Measurements from ENCODE around the gene OPN5.

Gene OPN5

DNA sequence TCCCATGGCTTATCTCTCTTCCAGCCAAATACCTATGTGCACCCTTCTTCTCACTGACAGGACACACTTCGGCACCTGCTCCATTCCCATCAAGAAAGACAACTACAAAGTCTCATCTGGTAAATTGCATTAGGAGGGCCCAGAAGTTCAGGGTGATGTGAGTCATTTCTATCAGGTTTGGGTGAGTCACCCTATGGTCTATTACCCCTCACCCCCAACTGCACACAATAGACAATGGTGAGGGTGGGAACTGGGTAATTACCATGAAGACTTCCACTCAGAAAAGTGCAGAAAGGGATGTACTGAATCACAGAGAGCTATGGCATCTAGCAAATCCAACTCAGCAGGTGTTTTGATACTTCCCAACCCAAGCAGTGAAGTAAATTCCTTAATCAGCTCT is 54.8 kb downstream of the OPN5 start:
- H3K27ac ChIP-seq = no peak overlapping the region
- no peak for TF ChIP-seq CTCF (conservative IDR thresholded peaks at IDR 0.05)

DNA sequence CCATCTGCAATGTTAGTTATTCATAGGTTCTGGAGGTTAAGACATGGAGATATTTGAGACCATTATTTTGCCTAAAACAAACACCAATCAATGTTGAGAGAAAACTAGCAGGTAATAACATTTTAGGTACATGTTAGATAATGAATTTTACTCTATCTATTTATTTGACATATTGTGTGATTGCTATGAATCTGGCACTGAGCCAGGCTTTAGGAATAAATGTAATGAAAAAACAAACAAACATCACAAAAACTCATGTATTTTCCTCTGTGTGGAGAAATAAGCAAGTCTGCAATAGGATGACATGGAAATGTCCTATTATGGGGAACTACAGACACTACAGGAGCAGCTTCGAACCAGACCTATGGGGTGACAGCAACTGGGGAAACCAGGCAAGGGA is 57.8 kb downstream of the OPN5 start:
- H3K27ac ChIP-seq = no peak overlapping the region
- TF ChIP-seq CTCF (conservative IDR thresholded peaks at IDR 0.05) = no peak

- TF ChIP-seq CTCF (conservative IDR thresholded peaks at IDR 0.05) = no peak
- H3K27ac ChIP-seq = no peak overlapping the region
Observed at GRCh38 chr6:47844881-47845280, 63.0 kb downstream of the OPN5 start.

DNA sequence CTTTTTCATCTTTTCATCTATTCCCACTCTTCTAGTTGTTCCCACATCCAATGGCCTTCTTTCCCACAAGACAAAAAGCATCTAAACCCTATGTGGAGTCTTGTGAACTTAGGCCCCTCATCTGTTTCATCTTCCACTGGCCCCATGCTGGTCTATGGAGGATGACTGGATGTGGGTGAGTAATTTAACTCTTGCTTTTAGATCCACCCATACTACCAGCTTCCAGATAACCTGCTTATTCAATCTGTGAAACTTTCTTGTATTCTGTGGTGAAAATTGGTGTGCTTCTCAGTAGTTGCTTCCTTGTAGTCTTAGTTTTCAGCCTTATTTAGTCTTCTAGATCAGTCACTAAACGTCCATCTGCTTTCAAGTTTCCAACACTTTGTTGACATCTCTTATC is 64.9 kb downstream of the OPN5 start:
- H3K27ac ChIP-seq = no peak overlapping the region
- no peak for TF ChIP-seq CTCF (conservative IDR thresholded peaks at IDR 0.05)

- no peak overlapping the region for H3K27ac ChIP-seq
- TF ChIP-seq CTCF (conservative IDR thresholded peaks at IDR 0.05) = no peak
Observed at GRCh38 chr6:47851091-47851490, 69.3 kb downstream of the OPN5 start.

DNA sequence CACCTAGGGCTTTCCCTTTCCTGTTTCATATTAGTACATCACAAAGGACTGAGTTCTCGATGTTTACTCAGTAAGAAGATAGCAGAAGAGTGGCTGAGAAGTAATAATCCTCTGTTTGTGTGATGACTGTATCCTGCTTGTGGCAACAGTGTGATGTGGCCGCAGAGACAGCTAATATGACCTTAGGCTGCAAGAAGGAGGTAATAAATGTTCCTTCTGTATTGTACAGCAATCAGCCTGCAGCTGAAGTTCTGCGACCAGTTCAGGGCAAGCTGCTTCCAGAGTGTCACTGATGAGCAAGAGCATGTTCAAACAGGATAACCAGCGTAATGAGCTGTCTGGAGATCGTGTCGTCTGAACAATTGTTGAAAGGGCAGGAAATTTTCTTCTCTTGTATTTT is 70.9 kb downstream of the OPN5 start:
- no peak overlapping the region for H3K27ac ChIP-seq
- no peak for TF ChIP-seq CTCF (conservative IDR thresholded peaks at IDR 0.05)

- TF ChIP-seq CTCF (conservative IDR thresholded peaks at IDR 0.05) = no peak
- no peak overlapping the region for H3K27ac ChIP-seq
Observed at GRCh38 chr6:47853766-47854165, 71.9 kb downstream of the OPN5 start.

DNA sequence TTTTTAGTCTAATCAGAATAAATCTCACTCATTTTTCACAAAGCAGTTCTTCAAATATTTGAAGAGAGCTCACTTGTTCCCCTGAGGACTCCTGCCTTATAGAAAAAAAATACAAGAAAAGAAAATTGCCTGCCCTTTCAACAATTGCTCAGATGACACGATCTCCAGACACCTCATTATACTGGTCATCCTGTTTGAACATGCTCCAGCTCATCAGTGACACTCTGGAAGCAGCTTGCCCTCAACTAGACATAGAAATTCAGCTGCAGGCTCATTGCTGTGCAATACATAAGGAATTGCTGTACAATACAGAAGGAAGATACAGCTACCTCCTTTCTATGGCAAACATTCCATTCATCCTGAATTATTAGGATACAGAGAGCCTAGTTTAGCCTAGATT is 73.1 kb downstream of the OPN5 start:
- TF ChIP-seq CTCF (conservative IDR thresholded peaks at IDR 0.05) = no peak
- H3K27ac ChIP-seq = no peak overlapping the region
